IPS-20b (cell line): Measurements from ENCODE around the gene MB21D2.
A peak's percentile ranks its signal among the peaks of the same experiment; 100 is the strongest.

ENCODE experiments used
- H3K27ac ChIP-seq: one replicate; pipeline ENCODE4 v1.5.1; 2013; ENCODE audit warnings: low read length
- H3K27me3 ChIP-seq: 2 replicates; pipeline ENCODE4 v1.6.1; 2013; ENCODE audit warnings: mild to moderate bottlenecking, low read length, inconsistent platforms; ENCODE audit not compliant: insufficient read depth
- H3K36me3 ChIP-seq: 2 replicates; pipeline ENCODE4 v1.6.1; 2013; ENCODE audit warnings: low read depth, mild to moderate bottlenecking, inconsistent platforms, low read length, moderate library complexity; ENCODE audit not compliant: insufficient read depth
- H3K4me1 ChIP-seq: 2 replicates; pipeline ENCODE4 v1.6.1; 2013; ENCODE audit warnings: mild to moderate bottlenecking, control low read depth, inconsistent platforms, low read length, moderate library complexity; ENCODE audit not compliant: insufficient read depth
- H3K4me3 ChIP-seq: 2 replicates; pipeline ENCODE4 v1.5.1; 2013; ENCODE audit warnings: mild to moderate bottlenecking, low read length, inconsistent platforms
- H3K9ac ChIP-seq: 2 replicates; pipeline ENCODE4 v1.6.1; 2013; ENCODE audit warnings: low read depth, mild to moderate bottlenecking, inconsistent platforms, low read length, moderate library complexity
- H3K9me3 ChIP-seq: 2 replicates; pipeline ENCODE4 v1.6.1; 2013; ENCODE audit warnings: mild to moderate bottlenecking, low read depth, low read length, inconsistent platforms; ENCODE audit not compliant: insufficient read depth

Gene MB21D2

DNA sequence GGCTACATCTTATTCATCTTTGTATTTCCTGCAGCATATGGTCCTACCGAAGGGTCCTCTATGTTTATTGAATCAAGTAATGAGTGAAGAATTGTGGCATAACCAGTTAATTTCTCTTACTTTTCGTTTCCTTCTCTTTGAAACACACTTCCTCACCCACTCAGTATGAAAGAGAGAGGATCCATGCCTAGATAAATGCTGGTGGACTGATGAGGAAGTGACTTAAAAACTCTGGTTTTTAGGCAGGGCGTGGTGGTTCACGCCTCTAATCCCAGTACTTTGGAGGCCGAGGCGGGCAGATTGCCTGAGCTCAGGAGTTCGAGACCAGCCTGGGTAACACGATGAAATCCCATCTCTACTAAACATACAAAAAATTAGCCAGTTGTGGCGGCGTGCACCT is 2.2 kb upstream of the MB21D2 start:
- Histone ChIP-seq H3K27ac (no peak overlapping the region), H3K9ac (no peak overlapping the region), H3K4me3 (no peak overlapping the region), H3K9me3 (no peaks in the 10 kb centered on the region), H3K36me3 (no peaks in the 10 kb centered on the region), H3K4me1 (peaks cover 30% of the 10 kb centered on the region), H3K27me3 (peaks cover 31% of the 10 kb centered on the region)

DNA sequence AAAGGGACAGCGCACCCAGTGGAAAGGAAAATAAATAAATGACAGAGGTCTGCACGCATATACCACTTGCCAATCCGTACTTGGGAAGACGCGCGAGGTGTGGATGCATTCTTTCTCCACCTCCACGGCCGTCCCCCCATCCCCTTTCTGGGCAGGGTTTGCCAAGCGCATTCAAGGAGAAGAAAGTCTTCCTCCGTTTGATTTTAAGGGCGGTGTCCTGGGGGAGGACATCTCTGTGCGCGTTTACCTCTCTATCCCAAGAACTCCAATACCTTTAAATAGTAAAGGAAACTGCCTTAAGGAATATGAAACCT is 576 bp upstream of the MB21D2 start:
- H3K36me3 ChIP-seq, result no peaks in the 10 kb centered on the region
- H3K9ac ChIP-seq, result peak overlapping the region; percentile 80; the same call in 1 of the 2 replicates
- H3K4me3 ChIP-seq, result peak overlapping the region; percentile 99
- H3K27ac ChIP-seq, result no peak overlapping the region
- peaks cover 36% of the 10 kb centered on the region for H3K4me1 ChIP-seq
- peaks cover 36% of the 10 kb centered on the region for H3K27me3 ChIP-seq
- no peaks in the 10 kb centered on the region for H3K9me3 ChIP-seq

DNA sequence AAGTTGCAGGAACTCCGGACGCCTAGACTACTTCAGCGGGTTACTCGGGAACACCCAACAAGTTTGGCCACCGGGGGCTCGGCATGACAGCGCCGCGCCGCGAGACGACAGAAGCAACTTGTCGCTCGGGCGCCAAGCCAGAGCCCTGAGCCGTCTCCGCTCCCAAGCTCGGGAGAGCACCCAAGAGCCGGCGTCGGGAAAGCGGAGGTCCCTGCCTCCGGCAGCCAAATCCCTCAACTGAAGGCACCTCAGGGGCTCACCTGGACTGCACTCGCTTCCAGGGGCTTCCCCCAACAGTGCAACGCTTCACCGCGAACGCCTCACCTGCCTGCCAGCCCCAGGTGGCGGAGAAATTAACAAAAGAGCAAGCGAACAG is 640 bp downstream of the MB21D2 start:
- H3K4me1 ChIP-seq, result peaks cover 34% of the 10 kb centered on the region
- no peaks in the 10 kb centered on the region for H3K36me3 ChIP-seq
- peaks cover 36% of the 10 kb centered on the region for H3K27me3 ChIP-seq
- H3K27ac ChIP-seq, result peak overlapping the region; percentile 72
- H3K4me3 ChIP-seq, result peak overlapping the region; percentile 99
- no peaks in the 10 kb centered on the region for H3K9me3 ChIP-seq
- H3K9ac ChIP-seq, result peak overlapping the region; percentile 98; the same call in 1 of the 2 replicates

DNA sequence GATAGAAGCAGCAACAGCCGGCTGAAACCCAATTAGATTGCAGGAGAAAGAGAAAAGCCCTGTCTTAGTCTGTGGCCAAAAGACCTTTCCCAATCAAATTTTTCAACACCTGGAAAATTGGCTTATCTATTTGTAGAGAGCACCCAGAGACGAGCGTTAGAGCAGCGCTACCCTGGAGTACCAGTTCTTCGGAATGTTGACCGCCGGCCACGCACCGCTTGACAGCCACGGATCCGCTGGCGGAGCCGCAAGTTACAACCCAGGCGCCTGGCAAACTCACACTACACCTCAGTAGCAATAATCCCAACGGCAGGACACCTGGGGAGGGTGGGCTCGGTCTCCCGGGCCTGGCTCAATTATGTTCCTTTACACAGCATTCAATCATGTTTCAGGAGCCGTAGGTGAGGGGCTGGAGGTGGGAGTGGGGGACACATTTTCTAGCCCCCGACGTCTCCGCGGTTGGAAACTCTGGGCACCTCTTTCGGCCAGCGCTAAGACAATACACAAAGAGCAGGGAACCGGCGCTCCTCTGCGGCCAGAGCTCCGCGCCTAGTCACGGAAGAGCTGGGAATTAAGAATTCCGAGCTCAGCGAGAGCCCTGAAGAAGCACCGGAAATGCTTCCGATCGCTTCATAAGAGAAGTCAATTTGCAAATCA is 1.2 kb downstream of the MB21D2 start:
- peaks cover 30% of the 10 kb centered on the region for H3K4me1 ChIP-seq
- peak overlapping the region; percentile 98; the same call in 1 of the 2 replicates for H3K9ac ChIP-seq
- H3K4me3 ChIP-seq, result peak overlapping the region; percentile 99
- H3K9me3 ChIP-seq, result no peaks in the 10 kb centered on the region
- H3K27me3 ChIP-seq, result peaks cover 36% of the 10 kb centered on the region
- no peak overlapping the region for H3K27ac ChIP-seq
- no peaks in the 10 kb centered on the region for H3K36me3 ChIP-seq

DNA sequence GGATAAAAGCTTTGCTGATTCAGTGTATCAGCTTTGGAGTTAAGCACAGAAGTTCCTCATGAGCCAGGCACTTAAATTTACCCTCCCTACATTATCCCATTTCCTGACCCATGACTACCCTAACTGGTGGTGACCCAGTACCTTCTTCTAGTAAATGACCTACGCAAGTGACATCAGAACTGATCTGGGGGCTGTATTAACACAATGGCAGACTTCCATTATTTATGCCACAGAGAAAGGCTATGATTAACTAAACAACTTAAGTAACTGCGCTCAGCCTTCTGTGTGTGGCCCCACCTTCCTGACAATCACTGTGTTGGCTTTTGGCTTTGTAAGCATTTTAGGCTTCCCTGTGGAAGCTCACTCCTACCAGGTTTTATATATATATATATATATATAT is 1.9 kb downstream of the MB21D2 start:
- Histone ChIP-seq H3K27ac (no peak overlapping the region), H3K9me3 (no peaks in the 10 kb centered on the region), H3K36me3 (no peaks in the 10 kb centered on the region), H3K27me3 (peaks cover 36% of the 10 kb centered on the region), H3K4me1 (peaks cover 27% of the 10 kb centered on the region), H3K4me3 (peak overlapping the region; percentile 99), H3K9ac (no peak overlapping the region)

DNA sequence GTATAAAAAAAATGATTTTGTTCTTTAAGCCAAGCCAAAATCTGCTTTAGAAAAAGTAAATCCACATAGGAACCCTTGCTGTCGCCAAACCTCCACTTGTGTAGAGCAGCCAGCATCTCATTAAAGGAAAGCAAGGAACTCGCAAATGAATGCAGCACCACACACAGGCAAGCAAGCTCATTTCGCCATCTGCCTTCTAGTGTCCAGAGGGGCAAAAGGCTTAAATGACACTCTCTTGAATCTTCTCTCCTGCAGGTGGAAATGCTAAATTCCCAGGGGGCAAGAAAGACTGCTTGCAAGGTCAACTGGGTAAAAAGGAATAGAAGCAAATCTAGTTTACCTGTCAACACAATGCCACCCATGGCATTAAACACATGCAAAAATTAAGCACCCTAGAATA is 2.4 kb downstream of the MB21D2 start:
- Histone ChIP-seq H3K9ac (no peak overlapping the region), H3K4me1 (peaks cover 27% of the 10 kb centered on the region), H3K27me3 (peaks cover 36% of the 10 kb centered on the region), H3K9me3 (no peaks in the 10 kb centered on the region), H3K4me3 (peak overlapping the region; percentile 99), H3K27ac (no peak overlapping the region), H3K36me3 (no peaks in the 10 kb centered on the region)

DNA sequence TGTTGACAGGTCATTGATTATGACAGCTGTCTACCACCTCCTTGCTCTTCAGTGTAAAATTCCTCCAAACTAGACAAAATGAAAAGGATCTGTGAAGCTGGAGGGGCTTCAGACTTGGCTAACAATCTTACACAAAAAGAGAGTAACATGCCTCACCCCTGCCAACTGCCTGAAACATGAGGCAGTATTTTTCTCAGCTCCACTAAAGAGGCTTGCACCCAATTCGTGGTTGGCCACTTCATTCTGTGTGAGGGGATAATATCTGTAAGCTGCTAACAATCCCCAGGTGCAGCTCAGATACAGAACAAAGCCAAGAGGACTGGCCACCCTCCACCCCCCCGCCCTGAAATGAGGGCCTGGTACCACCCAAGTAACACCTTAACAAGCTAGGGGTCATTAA is 2.8 kb downstream of the MB21D2 start:
- Histone ChIP-seq H3K9me3 (no peaks in the 10 kb centered on the region), H3K4me1 (peaks cover 27% of the 10 kb centered on the region), H3K27me3 (peaks cover 35% of the 10 kb centered on the region), H3K27ac (no peak overlapping the region), H3K36me3 (no peaks in the 10 kb centered on the region), H3K4me3 (peak overlapping the region; percentile 99; the same call in 1 of the 2 replicates), H3K9ac (no peak overlapping the region)

DNA sequence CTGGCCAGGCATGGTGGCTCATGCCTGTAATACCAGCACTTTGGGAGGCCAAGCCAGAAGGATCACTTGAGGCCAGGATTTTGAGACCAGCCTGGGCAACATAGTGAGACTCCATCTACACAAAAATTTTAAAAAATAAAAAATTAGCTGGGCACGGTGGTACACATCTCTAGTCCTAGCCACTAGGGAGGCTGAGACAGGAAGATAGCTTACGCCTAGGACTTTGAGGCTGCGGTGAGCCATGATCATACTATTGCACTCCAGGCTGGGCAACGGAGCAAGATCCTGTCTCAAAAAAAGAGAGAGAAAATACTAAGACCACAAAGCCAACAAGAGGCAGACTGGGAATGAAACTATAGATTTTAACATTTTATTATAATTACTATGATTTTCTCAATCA is 4.1 kb downstream of the MB21D2 start:
- Histone ChIP-seq H3K9me3 (no peaks in the 10 kb centered on the region), H3K27me3 (peaks cover 22% of the 10 kb centered on the region; the same call in 1 of the 2 replicates), H3K4me3 (no peak overlapping the region), H3K9ac (no peak overlapping the region), H3K4me1 (peaks cover 21% of the 10 kb centered on the region), H3K27ac (no peak overlapping the region), H3K36me3 (no peaks in the 10 kb centered on the region)

DNA sequence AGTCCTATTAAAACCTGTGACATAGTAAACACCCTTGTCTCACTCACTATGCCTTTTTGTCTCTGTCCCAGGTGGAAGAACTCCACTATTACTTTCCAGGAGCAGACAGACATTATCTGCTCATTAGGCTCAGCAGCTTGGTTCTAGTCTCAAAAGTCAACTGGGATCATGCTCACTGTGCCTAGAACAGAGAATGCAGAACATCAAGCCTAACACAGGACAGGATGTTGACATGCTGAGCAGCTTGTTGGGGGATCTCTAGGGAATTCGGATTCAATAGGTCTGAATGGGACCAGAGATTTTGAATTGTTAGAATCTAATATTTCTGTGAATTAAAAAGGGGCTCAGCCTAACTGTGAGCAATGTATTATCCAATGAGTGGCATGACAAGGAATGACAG is 6.4 kb downstream of the MB21D2 start:
- H3K27ac ChIP-seq, result no peak overlapping the region
- no peaks in the 10 kb centered on the region for H3K36me3 ChIP-seq
- no peak overlapping the region for H3K4me3 ChIP-seq
- no peak overlapping the region for H3K9ac ChIP-seq
- peaks cover 18% of the 10 kb centered on the region; the same call in 1 of the 2 replicates for H3K27me3 ChIP-seq
- H3K4me1 ChIP-seq, result peaks cover 21% of the 10 kb centered on the region
- no peaks in the 10 kb centered on the region for H3K9me3 ChIP-seq

DNA sequence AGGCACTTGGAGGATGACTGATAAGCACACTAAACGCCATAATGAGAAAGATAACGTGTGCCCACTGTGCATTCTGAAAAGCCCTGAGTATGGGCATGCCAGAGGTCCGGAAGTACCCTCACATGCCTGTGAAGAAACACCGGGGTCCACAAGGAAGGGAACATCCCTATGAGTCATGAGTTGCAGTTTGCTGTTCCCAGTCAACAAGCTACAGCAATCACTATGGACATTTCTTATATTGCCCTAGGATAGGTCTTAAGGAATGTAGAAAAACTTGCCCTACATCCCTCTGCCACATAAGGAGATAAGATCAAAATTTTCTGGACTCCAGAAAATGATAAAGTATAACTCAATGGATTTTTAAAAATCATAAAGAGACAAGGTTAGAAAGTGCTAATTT is 9.9 kb downstream of the MB21D2 start:
- H3K4me3 ChIP-seq, result no peak overlapping the region
- no peak overlapping the region for H3K9ac ChIP-seq
- peaks cover 7% of the 10 kb centered on the region for H3K4me1 ChIP-seq
- H3K27me3 ChIP-seq, result no peaks in the 10 kb centered on the region
- H3K27ac ChIP-seq, result no peak overlapping the region
- peaks cover 7% of the 10 kb centered on the region; the same call in 1 of the 2 replicates for H3K36me3 ChIP-seq
- peaks cover 8% of the 10 kb centered on the region for H3K9me3 ChIP-seq

DNA sequence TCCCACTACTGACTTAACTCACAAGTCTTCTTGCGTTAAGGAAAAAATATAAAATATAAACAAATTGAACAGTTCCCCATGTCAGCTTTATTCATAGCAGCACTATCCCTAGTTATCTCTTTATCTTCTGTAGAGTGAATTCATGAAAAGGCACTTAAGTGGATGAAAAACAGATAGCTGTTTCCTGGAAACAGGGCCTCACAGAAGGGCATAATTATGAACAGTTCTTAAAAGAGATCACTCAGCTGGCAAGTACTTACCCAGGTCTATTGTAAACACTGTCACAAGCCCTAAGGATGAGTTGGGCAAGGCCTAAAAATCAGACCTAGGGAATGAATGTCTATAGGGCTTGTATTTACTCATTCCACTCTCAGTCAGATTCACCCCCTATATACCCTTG is 10.7 kb downstream of the MB21D2 start:
- no peaks in the 10 kb centered on the region for H3K27me3 ChIP-seq
- H3K9me3 ChIP-seq, result peaks cover 8% of the 10 kb centered on the region
- peaks cover 7% of the 10 kb centered on the region; the same call in 1 of the 2 replicates for H3K36me3 ChIP-seq
- no peak overlapping the region for H3K4me3 ChIP-seq
- no peak overlapping the region for H3K27ac ChIP-seq
- peaks cover 5% of the 10 kb centered on the region; the same call in 1 of the 2 replicates for H3K4me1 ChIP-seq
- H3K9ac ChIP-seq, result no peak overlapping the region

DNA sequence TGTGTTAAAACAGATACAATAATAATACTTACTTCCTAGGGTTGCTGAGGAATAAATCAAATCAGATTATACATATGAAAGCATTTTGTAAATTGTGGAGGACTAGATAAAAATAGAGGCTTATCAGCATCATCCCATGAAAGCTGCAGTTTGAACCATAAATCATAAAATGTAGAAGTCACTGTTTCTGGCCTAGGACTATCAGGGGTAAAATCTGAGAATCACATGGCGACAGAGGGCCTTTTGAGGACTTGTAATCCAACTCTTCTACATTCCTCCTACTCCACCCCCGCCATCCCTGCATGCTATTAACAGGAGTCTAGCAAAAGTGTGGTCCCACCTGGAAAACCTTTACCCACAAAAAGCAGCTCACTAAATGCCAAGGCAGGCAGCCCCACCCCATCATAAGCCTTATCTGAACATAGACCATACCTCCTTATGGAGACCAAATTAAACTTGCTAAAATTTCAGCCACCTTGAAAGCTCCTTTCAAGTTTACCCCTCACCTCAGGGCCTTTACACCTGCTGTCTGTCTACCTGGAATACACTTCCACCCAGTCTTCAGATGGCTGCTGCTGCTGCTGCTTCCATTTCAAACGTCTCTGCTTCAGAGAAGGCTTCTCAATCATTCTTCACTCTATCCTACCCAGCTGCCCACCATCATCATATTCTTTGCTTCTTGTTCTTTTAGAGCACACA is 11.5 kb downstream of the MB21D2 start:
- H3K9ac ChIP-seq, result no peak overlapping the region
- peaks cover 8% of the 10 kb centered on the region for H3K9me3 ChIP-seq
- no peaks in the 10 kb centered on the region for H3K27me3 ChIP-seq
- no peak overlapping the region for H3K4me3 ChIP-seq
- peaks cover 5% of the 10 kb centered on the region; the same call in 1 of the 2 replicates for H3K4me1 ChIP-seq
- peaks cover 7% of the 10 kb centered on the region; the same call in 1 of the 2 replicates for H3K36me3 ChIP-seq
- no peak overlapping the region for H3K27ac ChIP-seq
